GM23248 (cell line): ENCODE measurements around the gene GNPTG. TPM values are rescaled to one million over a fixed set of nuclear protein-coding genes. Genes with fewer than 3 reads are reported as not detected.

Experiments
- DNase-seq: peaks from one replicate; pipeline ENCODE4 v3.0.0-alpha.2; 2015
- H2AFZ ChIP-seq: fragments of 200-600 bp; sonication (generic); 2 replicates; pipeline ENCODE4 v1.6.1; 2016; ENCODE audit warnings: antibody characterized with exemption
- H3F3A ChIP-seq: fragments of 200-600 bp; sonication (generic); 2 replicates; pipeline ENCODE4 v1.6.1; 2016; ENCODE audit warnings: mild to moderate bottlenecking, antibody characterized with exemption, mixed run types; ENCODE audit not compliant: insufficient read depth
- H3K27ac ChIP-seq: fragments of 200-600 bp; sonication (generic); 2 replicates; pipeline ENCODE4 v1.5.1; 2016; ENCODE audit warnings: mild to moderate bottlenecking
- H3K27me3 ChIP-seq: fragments of 200-600 bp; sonication (generic); replicated peaks from 2 replicates; pipeline ENCODE4 v1.6.1; 2016; ENCODE audit warnings: mild to moderate bottlenecking; ENCODE audit not compliant: insufficient read depth
- H3K36me3 ChIP-seq: fragments of 200-600 bp; sonication (generic); 2 replicates; pipeline ENCODE4 v1.6.1; 2016; ENCODE audit warnings: low read depth, mild to moderate bottlenecking
- H3K4me1 ChIP-seq: fragments of 200-600 bp; sonication (generic); 2 replicates; pipeline ENCODE4 v1.6.1; 2016; ENCODE audit warnings: mild to moderate bottlenecking; ENCODE audit not compliant: insufficient read depth
- H3K4me2 ChIP-seq: fragments of 200-600 bp; sonication (generic); one replicate; pipeline ENCODE4 v1.6.1; 2016; ENCODE audit warnings: mild to moderate bottlenecking; ENCODE audit not compliant: unreplicated experiment
- H3K4me3 ChIP-seq: fragments of 200-600 bp; sonication (generic); 2 replicates; pipeline ENCODE4 v1.5.1; 2016; ENCODE audit warnings: mild to moderate bottlenecking
- H3K79me2 ChIP-seq: fragments of 200-600 bp; sonication (generic); 2 replicates; pipeline ENCODE4 v1.6.1; 2016; ENCODE audit warnings: mild to moderate bottlenecking; ENCODE audit not compliant: insufficient read depth
- H3K9ac ChIP-seq: fragments of 200-600 bp; sonication (generic); 2 replicates; pipeline ENCODE4 v1.6.1; 2016; ENCODE audit warnings: mild to moderate bottlenecking
- H3K9me2 ChIP-seq: fragments of 200-600 bp; sonication (generic); 2 replicates; pipeline ENCODE4 v1.6.1; 2016; ENCODE audit warnings: mixed run types, mild to moderate bottlenecking, moderate library complexity; ENCODE audit not compliant: insufficient read depth
- H3K9me3 ChIP-seq: fragments of 200-600 bp; sonication (generic); one replicate; pipeline ENCODE4 v1.6.1; 2017; ENCODE audit warnings: low read depth
- H4K20me1 ChIP-seq: fragments of 200-600 bp; sonication (generic); 2 replicates; pipeline ENCODE4 v1.6.0; 2016; ENCODE audit not compliant: insufficient read depth
- EZH2 ChIP-seq: fragments of 200-600 bp; sonication (generic); IDR thresholded peaks from 2 replicates; pipeline ENCODE4 v1.6.1; 2018; ENCODE audit warnings: antibody characterized with exemption, mild to moderate bottlenecking; ENCODE audit not compliant: insufficient read depth, poor library complexity, severe bottlenecking
- EZH2phosphoT487 ChIP-seq: fragments of 200-600 bp; sonication (generic); IDR thresholded peaks from 2 replicates; pipeline ENCODE4 v1.6.1; 2018; ENCODE audit warnings: antibody characterized with exemption, moderate library complexity, mild to moderate bottlenecking, low read depth; ENCODE audit not compliant: insufficient read depth
- WGBS, 2 experiments: methylation state at CpG; one replicate each; pipeline ENCODE4 v1.1.6; 2015 to 2017; ENCODE audit warnings: low lambda C conversion rate in 2 of 2, low coverage in 1 of 2; ENCODE audit errors: missing lambda C conversion rate in 2 of 2; 5-methylcytosine and 5-hydroxymethylcytosine counted together
- in situ Hi-C: fragments of 300-500 bp; cut with MboI; formaldehyde crosslinking; loops from 2 replicates; pipeline ENCODE4 v1.15.0; 2020
- polyA plus RNA-seq: library from polyadenylated mRNA; unstranded; fragments of >200 nt; fragmentation: Nextera tagmentation; extraction: Ambion mirVana; gene quantifications from 2 replicates; pipeline ENCODE4 v1.2.1, GENCODE V29; 2016
- total RNA-seq: library from RNA; depleted of rRNA; stranded (reverse); fragments of >200 nt; shearing (Covaris generic); gene quantifications from 2 replicates; pipeline ENCODE4 v1.2.3, GENCODE V29; 2014; rRNA removed

The GNPTG gene
- total and polyA plus RNA-seq, 2 experiments from 2014 or later = 85.8 to 99.9 TPM

GRCh38 chr16:1403733-1404132 is 52.0 kb downstream of the GNPTG start:
- no peaks in the 10 kb centered on the region for H3K27me3 ChIP-seq
- H3K9me2 ChIP-seq = no peaks in the 10 kb centered on the region
- no peak overlapping the region for H3K4me3 ChIP-seq
- H3K9ac ChIP-seq = no peak overlapping the region
- H3K9me3 ChIP-seq = no peaks in the 10 kb centered on the region
- in situ Hi-C loops = no loop called here
- H3F3A ChIP-seq = no peaks in the 10 kb centered on the region
- peaks cover 41% of the 10 kb centered on the region for H3K79me2 ChIP-seq
- no peak overlapping the region for H2AFZ ChIP-seq
- WGBS, 2 experiments = 86 to 87% methylated on average over 14 of the region's 14 CpGs
- TF ChIP-seq EZH2phosphoT487 (no peak), EZH2 (no peak)
- H3K27ac ChIP-seq = no peak overlapping the region
- no peaks in the 10 kb centered on the region for H4K20me1 ChIP-seq
- H3K4me2 ChIP-seq = no peak overlapping the region
- H3K4me1 ChIP-seq = 0 out of 2 replicates have a peak, but pooled peaks cover 3% of the 10 kb centered on the region
- DNase-seq = no peak
- no peaks in the 10 kb centered on the region; the same call in 1 of the 2 replicates for H3K36me3 ChIP-seq

GRCh38 chr16:1407753-1408152 is 56.0 kb downstream of the GNPTG start:
- H3K4me2 ChIP-seq = peak overlapping the region; percentile 76
- DNase-seq = peak; percentile 61
- 7 to 10% methylated on average over 10 to 11 of the region's 11 CpGs for WGBS, 2 experiments

GRCh38 chr16:1408171-1408837 is 56.6 kb downstream of the GNPTG start:
- Histone ChIP-seq H3K4me1 (0 out of 2 replicates have a peak, but pooled peaks cover 3% of the 10 kb centered on the region), H3F3A (no peaks in the 10 kb centered on the region), H4K20me1 (no peaks in the 10 kb centered on the region), H3K9ac (peak overlapping the region; percentile 73), H3K4me3 (peak overlapping the region; percentile 72), H2AFZ (peak overlapping the region; percentile 65), H3K79me2 (peaks cover 74% of the 10 kb centered on the region), H3K36me3 (no peaks in the 10 kb centered on the region), H3K9me2 (no peaks in the 10 kb centered on the region), H3K4me2 (peak overlapping the region; percentile 76), H3K9me3 (no peaks in the 10 kb centered on the region), H3K27ac (peak overlapping the region; percentile 57), H3K27me3 (no peaks in the 10 kb centered on the region)
- WGBS, 2 experiments = 2 to 3% methylated on average over 17 to 42 of the region's 42 CpGs
- TF ChIP-seq EZH2 (no peak), EZH2phosphoT487 (no peak)
- peak; percentile 96 for DNase-seq
- in situ Hi-C loops = no loop called here

More at GRCh38 chr16:1407753-1408152, 56.0 kb downstream of the GNPTG start:
- 0 out of 2 replicates have a peak, but pooled peaks cover 3% of the 10 kb centered on the region for H3K4me1 ChIP-seq
- no peaks in the 10 kb centered on the region for H3F3A ChIP-seq
- H2AFZ ChIP-seq = peak overlapping the region; percentile 65
- no peaks in the 10 kb centered on the region for H3K9me3 ChIP-seq
- H3K27me3 ChIP-seq = no peaks in the 10 kb centered on the region
- in situ Hi-C loops = no loop called here
- peak overlapping the region; percentile 73 for H3K9ac ChIP-seq
- H4K20me1 ChIP-seq = no peaks in the 10 kb centered on the region
- H3K9me2 ChIP-seq = no peaks in the 10 kb centered on the region
- peak overlapping the region; percentile 72 for H3K4me3 ChIP-seq
- peak overlapping the region; percentile 57 for H3K27ac ChIP-seq
- TF ChIP-seq EZH2phosphoT487 (no peak), EZH2 (no peak)
- no peaks in the 10 kb centered on the region; the same call in 1 of the 2 replicates for H3K36me3 ChIP-seq
- peaks cover 74% of the 10 kb centered on the region for H3K79me2 ChIP-seq

- Histone ChIP-seq H3K9me2 (no peaks in the 10 kb centered on the region), H3K27me3 (no peaks in the 10 kb centered on the region), H4K20me1 (no peaks in the 10 kb centered on the region), H3K4me1 (peaks cover 10% of the 10 kb centered on the region; the same call in 1 of the 2 replicates), H3K4me3 (no peak overlapping the region), H3K9ac (no peak overlapping the region), H3K9me3 (no peaks in the 10 kb centered on the region), H3K36me3 (no peaks in the 10 kb centered on the region), H2AFZ (no peak overlapping the region), H3K27ac (no peak overlapping the region), H3F3A (peaks cover 20% of the 10 kb centered on the region), H3K79me2 (peaks cover 56% of the 10 kb centered on the region), H3K4me2 (no peak overlapping the region)
- no peak for DNase-seq
- in situ Hi-C loops = no loop called here
- TF ChIP-seq EZH2phosphoT487 = no peak
- TF ChIP-seq EZH2 = no peak
- 62 to 77% methylated on average over 2 of the region's 2 CpGs for WGBS, 2 experiments
Observed at GRCh38 chr16:1412847-1413246, 61.1 kb downstream of the GNPTG start.

Other genes starting within 250 kb of the GNPTG start
- 0.11 TPM in 1 of 2 replicates, not detected in the other for gene CACNA1H, start 198.8 kb upstream of the GNPTG start, total RNA-seq
- not detected in 2 replicates for gene CACNA1H, start 198.8 kb upstream of the GNPTG start, polyA plus RNA-seq
- not detected in 2 replicates for gene TPSG1, start 126.7 kb upstream of the GNPTG start, total RNA-seq
- not detected in 2 replicates for gene TPSG1, start 126.7 kb upstream of the GNPTG start, polyA plus RNA-seq
- gene TPSB2, start 121.7 kb upstream of the GNPTG start, total RNA-seq = not detected in 2 replicates
- gene TPSB2, start 121.7 kb upstream of the GNPTG start, polyA plus RNA-seq = not detected in 2 replicates
- not detected in 2 replicates for gene TPSAB1, start 111.2 kb upstream of the GNPTG start, total RNA-seq
- gene TPSAB1, start 111.2 kb upstream of the GNPTG start, polyA plus RNA-seq = not detected in 2 replicates
- gene TPSD1, start 95.9 kb upstream of the GNPTG start, total RNA-seq = not detected in 2 replicates
- not detected in 2 replicates for gene TPSD1, start 95.9 kb upstream of the GNPTG start, polyA plus RNA-seq
- gene UBE2I, start 42.3 kb upstream of the GNPTG start, total RNA-seq = 46.5 and 77.7 TPM in 2 replicates
- 133 and 134 TPM in 2 replicates for gene UBE2I, start 42.3 kb upstream of the GNPTG start, polyA plus RNA-seq
- 0.13 and 0.86 TPM in 2 replicates for gene BAIAP3, start 18.3 kb upstream of the GNPTG start, total RNA-seq
- gene BAIAP3, start 18.3 kb upstream of the GNPTG start, polyA plus RNA-seq = 0.23 and 0.24 TPM in 2 replicates
- gene TSR3, start 53 bp upstream of the GNPTG start, total RNA-seq = 88.0 and 110 TPM in 2 replicates
- gene TSR3, start 53 bp upstream of the GNPTG start, polyA plus RNA-seq = 105 and 106 TPM in 2 replicates
- gene UNKL, start 62.8 kb downstream of the GNPTG start, total RNA-seq = 13.0 and 15.3 TPM in 2 replicates
- 6.1 and 8.2 TPM in 2 replicates for gene UNKL, start 62.8 kb downstream of the GNPTG start, polyA plus RNA-seq
- gene UQCC4, start 68.8 kb downstream of the GNPTG start, total RNA-seq = 11.3 and 19.5 TPM in 2 replicates
- 26.0 and 27.1 TPM in 2 replicates for gene UQCC4, start 68.8 kb downstream of the GNPTG start, polyA plus RNA-seq
- gene PERCC1, start 79.1 kb downstream of the GNPTG start, total RNA-seq = not detected in 2 replicates
- not detected in 2 replicates for gene PERCC1, start 79.1 kb downstream of the GNPTG start, polyA plus RNA-seq
- gene CCDC154, start 92.6 kb downstream of the GNPTG start, total RNA-seq = not detected in 2 replicates
- gene CCDC154, start 92.6 kb downstream of the GNPTG start, polyA plus RNA-seq = 0.09 and 0.18 TPM in 2 replicates
- gene CLCN7, start 123.1 kb downstream of the GNPTG start, total RNA-seq = 37.3 and 39.3 TPM in 2 replicates
- gene CLCN7, start 123.1 kb downstream of the GNPTG start, polyA plus RNA-seq = 31.7 and 33.6 TPM in 2 replicates
- gene PTX4, start 137.0 kb downstream of the GNPTG start, total RNA-seq = not detected in 2 replicates
- gene PTX4, start 137.0 kb downstream of the GNPTG start, polyA plus RNA-seq = 0.18 TPM in 1 of 2 replicates, not detected in the other
- 24.7 and 29.3 TPM in 2 replicates for gene TELO2, start 141.4 kb downstream of the GNPTG start, total RNA-seq
- 28.5 and 30.5 TPM in 2 replicates for gene TELO2, start 141.4 kb downstream of the GNPTG start, polyA plus RNA-seq
- 40.0 and 43.1 TPM in 2 replicates for gene TMEM204, start 181.7 kb downstream of the GNPTG start, total RNA-seq
- gene TMEM204, start 181.7 kb downstream of the GNPTG start, polyA plus RNA-seq = 26.0 and 28.6 TPM in 2 replicates